WTC11 (cell line): Measurements from ENCODE around the gene FAM53B. TPM values are rescaled to one million over a fixed set of nuclear protein-coding genes. Genes with fewer than 3 reads are reported as not detected.
A peak's percentile ranks its signal among the peaks of the same experiment; 100 is the strongest.

ENCODE experiments used
- ATAC-seq: fragments of 200-7000 bp; cut with Tn5 transposase; 2 replicates; pipeline ENCODE4 v1.10.0; 2021; ENCODE audit warnings: mild to moderate bottlenecking, moderate library complexity
- CTCF ChIA-PET: fragments of 300-600 bp; sonication (Branson Sonifier 250); formaldehyde crosslinking; loops from one replicate; lab custom pipeline; 2021; ENCODE audit warnings: antibody characterized with exemption; lab: Charles Lee
- POLR2A ChIA-PET: fragments of 350-600 bp; sonication (Branson Sonifier 250); formaldehyde crosslinking; loops from one replicate; lab custom pipeline; 2021; ENCODE audit warnings: antibody characterized with exemption; lab: Charles Lee
- DNase-seq: peaks from one replicate; pipeline ENCODE4 v3.0.0; 2021; ENCODE audit warnings: low spot score
- H3K27ac Mint-ChIP-seq: 2 replicates; pipeline ENCODE4 v1.8.0; 2021; ENCODE audit warnings: mixed read lengths
- H3K27me3 Mint-ChIP-seq: 2 replicates; pipeline ENCODE4 v1.8.0; 2021; ENCODE audit warnings: low read depth, mild to moderate bottlenecking, moderate library complexity, mixed read lengths
- H3K36me3 Mint-ChIP-seq: 2 replicates; pipeline ENCODE4 v1.8.0; 2021; ENCODE audit warnings: mixed read lengths
- H3K4me1 Mint-ChIP-seq: 2 replicates; pipeline ENCODE4 v1.8.0; 2022; ENCODE audit warnings: mixed read lengths
- H3K4me3 Mint-ChIP-seq: 2 replicates; pipeline ENCODE4 v1.8.0; 2021; ENCODE audit warnings: mild to moderate bottlenecking, moderate library complexity, mixed read lengths
- H3K9me3 Mint-ChIP-seq: 2 replicates; pipeline ENCODE4 v1.8.0; 2021; ENCODE audit warnings: mixed read lengths
- AFF4 ChIP-seq: sonication (generic); formaldehyde crosslinking; IDR thresholded peaks from 2 replicates; pipeline ENCODE4 v1.8.1; 2023; ENCODE audit warnings: mild to moderate bottlenecking, missing genetic modification reagents, borderline replicate concordance
- ATF3 ChIP-seq: sonication (generic); formaldehyde crosslinking; conservative IDR thresholded peaks from 2 replicates; pipeline ENCODE4 v1.8.1; 2022; ENCODE audit warnings: mild to moderate bottlenecking, missing genetic modification reagents
- CTCF ChIP-seq: fragments of 200-600 bp; IDR thresholded peaks from 2 replicates; pipeline ENCODE4 v1.8.0; 2022; ENCODE audit warnings: antibody characterized with exemption
- ESRRA ChIP-seq: sonication (generic); formaldehyde crosslinking; IDR thresholded peaks from 2 replicates; pipeline ENCODE4 v1.8.1; 2022; ENCODE audit warnings: mild to moderate bottlenecking, missing genetic modification reagents, borderline replicate concordance
- FOXK1 ChIP-seq: sonication (generic); formaldehyde crosslinking; IDR thresholded peaks from 2 replicates; pipeline ENCODE4 v1.8.0; 2022; ENCODE audit warnings: mild to moderate bottlenecking, moderate library complexity, missing genetic modification reagents
- IRF1 ChIP-seq: sonication (generic); formaldehyde crosslinking; IDR thresholded peaks from 2 replicates; pipeline ENCODE4 v1.8.0; 2023; ENCODE audit warnings: missing genetic modification reagents
- MAX ChIP-seq: sonication (generic); formaldehyde crosslinking; IDR thresholded peaks from 2 replicates; pipeline ENCODE4 v1.8.0; 2022; ENCODE audit warnings: mild to moderate bottlenecking, missing genetic modification reagents
- NFE2L1 ChIP-seq: sonication (generic); formaldehyde crosslinking; IDR thresholded peaks from 2 replicates; pipeline ENCODE4 v1.8.1; 2023; ENCODE audit warnings: missing genetic modification reagents
- NR2C2 ChIP-seq: sonication (generic); formaldehyde crosslinking; IDR thresholded peaks from 2 replicates; pipeline ENCODE4 v1.8.0; 2022; ENCODE audit warnings: mild to moderate bottlenecking, missing genetic modification reagents
- NR3C1 ChIP-seq: sonication (generic); formaldehyde crosslinking; conservative IDR thresholded peaks from 2 replicates; pipeline ENCODE4 v1.8.1; 2023; ENCODE audit warnings: low read depth, mild to moderate bottlenecking, missing genetic modification reagents
- TP53 ChIP-seq: sonication (generic); formaldehyde crosslinking; IDR thresholded peaks from 2 replicates; pipeline ENCODE4 v1.8.1; 2023; ENCODE audit warnings: mild to moderate bottlenecking, missing genetic modification reagents
- ZNF138 ChIP-seq: sonication (generic); formaldehyde crosslinking; conservative IDR thresholded peaks from 2 replicates; pipeline ENCODE4 v1.8.1; 2022; ENCODE audit warnings: mild to moderate bottlenecking, moderate library complexity, missing genetic modification reagents
- ZNF416 ChIP-seq: fragments of 250-450 bp; sonication (Bioruptor Pico); IDR thresholded peaks from 2 replicates; pipeline ENCODE4 v1.9.0; 2021; ENCODE audit warnings: mild to moderate bottlenecking, inconsistent platforms
- ZNF425 ChIP-seq: fragments of 250-450 bp; sonication (Bioruptor Pico); conservative IDR thresholded peaks from 2 replicates; pipeline ENCODE4 v1.9.0; 2021; ENCODE audit warnings: mild to moderate bottlenecking
- total RNA-seq: library from RNA; stranded (reverse); gene quantifications from 3 replicates; pipeline ENCODE4 v1.2.3, GENCODE V29; 2021
- TF ChIP-seq, protein P1 (sequence below): sonication (generic); formaldehyde crosslinking; IDR thresholded peaks from 2 replicates; pipeline ENCODE4 v1.8.1; 2023; ENCODE audit warnings: mild to moderate bottlenecking, missing genetic modification reagents
- TF ChIP-seq, protein P2 (sequence below): sonication (generic); formaldehyde crosslinking; IDR thresholded peaks from 2 replicates; pipeline ENCODE4 v1.8.1; 2022; ENCODE audit warnings: low read depth, missing genetic modification reagents, borderline replicate concordance

The FAM53B gene
- total RNA-seq, 1 experiment from 2014 or later = 21.3 TPM

DNA sequence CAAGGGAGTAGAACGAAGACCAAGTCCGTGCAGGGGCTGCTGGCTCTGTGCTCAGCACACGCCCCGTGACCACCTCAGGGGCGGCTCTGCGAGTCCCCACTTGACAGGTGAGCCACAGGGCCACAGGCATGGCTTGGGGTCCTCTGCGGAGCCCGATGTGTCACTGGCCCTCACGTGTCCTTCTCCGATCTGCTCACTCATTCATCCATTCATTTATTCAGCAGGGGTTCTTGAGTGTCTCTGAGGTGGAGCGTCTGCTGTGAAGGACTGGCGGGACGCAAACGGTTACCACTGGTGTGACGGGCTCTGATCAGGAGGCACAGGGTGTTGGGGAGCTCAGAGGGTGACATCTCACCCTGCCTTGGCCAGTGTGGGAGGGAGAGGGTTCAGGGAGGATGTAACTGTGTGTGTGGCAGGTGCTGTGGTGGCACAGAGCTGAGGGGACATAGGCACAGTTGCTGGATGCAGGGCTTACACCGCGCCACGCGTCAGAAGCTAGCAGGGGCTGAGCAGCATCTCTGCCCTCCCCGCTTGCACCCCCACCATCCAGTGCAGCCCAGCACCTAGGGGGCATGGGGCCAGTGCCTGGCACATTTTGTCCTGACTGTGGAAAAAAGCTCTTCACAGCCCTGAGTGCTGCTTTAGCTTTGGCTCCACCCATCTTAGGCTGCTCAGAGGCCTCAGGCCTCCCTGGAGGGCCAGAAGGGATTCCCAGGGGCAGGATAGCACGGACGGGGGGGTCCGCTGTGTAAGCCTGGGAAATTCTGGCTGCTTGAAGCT is 165.8 kb downstream of the FAM53B start:
- ChIA-PET CTCF (interaction anchor here (0.9 to 1.7 kb wide), 3 partner anchors 13 to 92 kb away, joined by 3 to 7 read pairs (median 3); no protein-coding TSS in a partner anchor), POLR2A (no interaction called here)
- H3K4me3 Mint-ChIP-seq = no peak overlapping the region
- no peaks in the 10 kb centered on the region; the same call in 1 of the 2 replicates for H3K27me3 Mint-ChIP-seq
- no peak for DNase-seq
- H3K27ac Mint-ChIP-seq = peak overlapping the region; percentile 61; the same call in 1 of the 2 replicates
- peaks cover 31% of the 10 kb centered on the region for H3K9me3 Mint-ChIP-seq
- ATAC-seq = no peak
- H3K36me3 Mint-ChIP-seq = peaks cover 14% of the 10 kb centered on the region
- TF ChIP-seq CTCF (no peak), ZNF416 (no peak), ESRRA (no peak), ATF3 (CRISPR knock-in tag) (no peak), IRF1 (CRISPR knock-in tag) (no peak), AFF4 (CRISPR knock-in tag) (no peak), MAX (no peak)
- TF ChIP-seq, protein P1, sequence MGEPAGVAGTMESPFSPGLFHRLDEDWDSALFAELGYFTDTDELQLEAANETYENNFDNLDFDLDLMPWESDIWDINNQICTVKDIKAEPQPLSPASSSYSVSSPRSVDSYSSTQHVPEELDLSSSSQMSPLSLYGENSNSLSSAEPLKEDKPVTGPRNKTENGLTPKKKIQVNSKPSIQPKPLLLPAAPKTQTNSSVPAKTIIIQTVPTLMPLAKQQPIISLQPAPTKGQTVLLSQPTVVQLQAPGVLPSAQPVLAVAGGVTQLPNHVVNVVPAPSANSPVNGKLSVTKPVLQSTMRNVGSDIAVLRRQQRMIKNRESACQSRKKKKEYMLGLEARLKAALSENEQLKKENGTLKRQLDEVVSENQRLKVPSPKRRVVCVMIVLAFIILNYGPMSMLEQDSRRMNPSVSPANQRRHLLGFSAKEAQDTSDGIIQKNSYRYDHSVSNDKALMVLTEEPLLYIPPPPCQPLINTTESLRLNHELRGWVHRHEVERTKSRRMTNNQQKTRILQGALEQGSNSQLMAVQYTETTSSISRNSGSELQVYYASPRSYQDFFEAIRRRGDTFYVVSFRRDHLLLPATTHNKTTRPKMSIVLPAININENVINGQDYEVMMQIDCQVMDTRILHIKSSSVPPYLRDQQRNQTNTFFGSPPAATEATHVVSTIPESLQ (CRISPR knock-in tag) = no peak
- TF ChIP-seq, protein P2, sequence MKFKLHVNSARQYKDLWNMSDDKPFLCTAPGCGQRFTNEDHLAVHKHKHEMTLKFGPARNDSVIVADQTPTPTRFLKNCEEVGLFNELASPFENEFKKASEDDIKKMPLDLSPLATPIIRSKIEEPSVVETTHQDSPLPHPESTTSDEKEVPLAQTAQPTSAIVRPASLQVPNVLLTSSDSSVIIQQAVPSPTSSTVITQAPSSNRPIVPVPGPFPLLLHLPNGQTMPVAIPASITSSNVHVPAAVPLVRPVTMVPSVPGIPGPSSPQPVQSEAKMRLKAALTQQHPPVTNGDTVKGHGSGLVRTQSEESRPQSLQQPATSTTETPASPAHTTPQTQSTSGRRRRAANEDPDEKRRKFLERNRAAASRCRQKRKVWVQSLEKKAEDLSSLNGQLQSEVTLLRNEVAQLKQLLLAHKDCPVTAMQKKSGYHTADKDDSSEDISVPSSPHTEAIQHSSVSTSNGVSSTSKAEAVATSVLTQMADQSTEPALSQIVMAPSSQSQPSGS (CRISPR knock-in tag) = no peak
- TF ChIP-seq, all 79 proteins: peak for 0
- 0 out of 2 replicates have a peak, but pooled peaks cover 3% of the 10 kb centered on the region for H3K4me1 Mint-ChIP-seq

DNA sequence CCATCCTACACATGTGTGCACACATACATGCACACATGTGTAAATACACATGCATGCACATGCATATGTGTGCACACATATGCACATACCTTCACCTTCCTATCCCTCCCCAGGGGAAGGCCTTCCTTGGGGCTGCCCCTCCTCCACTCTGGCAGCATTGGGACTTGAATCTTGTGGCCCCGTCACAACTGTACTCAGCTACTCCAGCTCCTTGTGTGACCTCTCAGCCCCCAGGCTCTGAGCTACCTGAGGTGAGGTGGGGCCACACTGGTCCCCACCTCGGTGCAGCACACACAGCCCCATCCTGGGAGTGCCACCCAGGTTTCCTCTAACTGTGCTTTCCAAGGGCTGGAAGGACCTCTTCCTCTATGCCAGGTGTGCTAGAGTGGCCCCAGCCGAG is 166.5 kb downstream of the FAM53B start:
- no peaks in the 10 kb centered on the region; the same call in 1 of the 2 replicates for H3K27me3 Mint-ChIP-seq
- H3K9me3 Mint-ChIP-seq = peaks cover 23% of the 10 kb centered on the region
- peaks cover 14% of the 10 kb centered on the region for H3K36me3 Mint-ChIP-seq
- H3K27ac Mint-ChIP-seq = no peak overlapping the region
- no peak overlapping the region for H3K4me3 Mint-ChIP-seq
- H3K4me1 Mint-ChIP-seq = 0 out of 2 replicates have a peak, but pooled peaks cover 3% of the 10 kb centered on the region
- no peak for ATAC-seq
- no peak for DNase-seq
- ChIA-PET POLR2A (no interaction called here), CTCF (interaction anchor here (0.7 to 1.3 kb wide), 2 partner anchors 12 to 281 kb away, joined by 3 to 4 read pairs; no protein-coding TSS in a partner anchor)
- TF ChIP-seq ZNF138 (CRISPR knock-in tag) (no peak), ZNF425 (CRISPR knock-in tag) (no peak), NFE2L1 (CRISPR knock-in tag) (no peak), NR2C2 (CRISPR knock-in tag) (no peak), TP53 (no peak), FOXK1 (no peak), NR3C1 (CRISPR knock-in tag) (no peak), ZNF416 (no peak)
- TF ChIP-seq, protein P1 (CRISPR knock-in tag) = no peak
